ENCODE data around the gene GALNT9.

GALNT9 gene

DNA sequence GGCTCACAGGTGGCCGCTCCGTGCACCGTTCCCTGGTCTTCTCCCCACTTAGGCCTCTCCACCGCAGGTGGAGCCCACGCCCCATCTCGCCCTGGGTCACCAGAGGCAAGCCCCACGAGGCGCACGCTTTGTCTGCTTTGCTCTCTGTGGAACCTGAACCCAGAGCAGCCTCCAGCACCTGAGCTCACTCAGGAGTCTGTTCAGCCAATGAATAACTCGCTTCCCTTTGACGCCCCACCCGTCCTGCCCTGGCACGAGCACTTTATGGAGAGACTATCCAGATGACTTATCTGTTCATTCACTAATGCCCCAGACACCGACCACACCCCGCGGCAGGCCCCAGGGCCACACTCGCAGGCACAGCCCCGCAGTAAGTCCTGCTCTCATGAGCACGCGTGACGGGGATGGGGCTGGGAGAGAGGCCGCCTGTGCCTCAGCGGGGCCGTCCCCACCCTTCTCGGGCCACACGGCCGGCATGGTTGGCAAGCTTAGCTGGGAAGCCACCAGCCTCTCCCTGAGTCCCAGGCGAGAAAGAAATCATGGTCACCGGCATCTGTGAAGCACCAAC lies 100.1 kb downstream of the GALNT9 start:
- H3K4me3 ChIP-seq (ENCODE audit: low read depth, low read length), result no peak overlapping the region
- DNase-seq (ENCODE audit: low read depth, low spot score), result no peak
- TF ChIP-seq, protein P1, sequence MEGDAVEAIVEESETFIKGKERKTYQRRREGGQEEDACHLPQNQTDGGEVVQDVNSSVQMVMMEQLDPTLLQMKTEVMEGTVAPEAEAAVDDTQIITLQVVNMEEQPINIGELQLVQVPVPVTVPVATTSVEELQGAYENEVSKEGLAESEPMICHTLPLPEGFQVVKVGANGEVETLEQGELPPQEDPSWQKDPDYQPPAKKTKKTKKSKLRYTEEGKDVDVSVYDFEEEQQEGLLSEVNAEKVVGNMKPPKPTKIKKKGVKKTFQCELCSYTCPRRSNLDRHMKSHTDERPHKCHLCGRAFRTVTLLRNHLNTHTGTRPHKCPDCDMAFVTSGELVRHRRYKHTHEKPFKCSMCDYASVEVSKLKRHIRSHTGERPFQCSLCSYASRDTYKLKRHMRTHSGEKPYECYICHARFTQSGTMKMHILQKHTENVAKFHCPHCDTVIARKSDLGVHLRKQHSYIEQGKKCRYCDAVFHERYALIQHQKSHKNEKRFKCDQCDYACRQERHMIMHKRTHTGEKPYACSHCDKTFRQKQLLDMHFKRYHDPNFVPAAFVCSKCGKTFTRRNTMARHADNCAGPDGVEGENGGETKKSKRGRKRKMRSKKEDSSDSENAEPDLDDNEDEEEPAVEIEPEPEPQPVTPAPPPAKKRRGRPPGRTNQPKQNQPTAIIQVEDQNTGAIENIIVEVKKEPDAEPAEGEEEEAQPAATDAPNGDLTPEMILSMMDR (IDR thresholded peaks at IDR 0.05; ENCODE audit: low read depth, low read length), result no peak
- in situ Hi-C loops (cut with HindIII; ENCODE audit: low sequenced_read_pairs), result no loop called here

DNA sequence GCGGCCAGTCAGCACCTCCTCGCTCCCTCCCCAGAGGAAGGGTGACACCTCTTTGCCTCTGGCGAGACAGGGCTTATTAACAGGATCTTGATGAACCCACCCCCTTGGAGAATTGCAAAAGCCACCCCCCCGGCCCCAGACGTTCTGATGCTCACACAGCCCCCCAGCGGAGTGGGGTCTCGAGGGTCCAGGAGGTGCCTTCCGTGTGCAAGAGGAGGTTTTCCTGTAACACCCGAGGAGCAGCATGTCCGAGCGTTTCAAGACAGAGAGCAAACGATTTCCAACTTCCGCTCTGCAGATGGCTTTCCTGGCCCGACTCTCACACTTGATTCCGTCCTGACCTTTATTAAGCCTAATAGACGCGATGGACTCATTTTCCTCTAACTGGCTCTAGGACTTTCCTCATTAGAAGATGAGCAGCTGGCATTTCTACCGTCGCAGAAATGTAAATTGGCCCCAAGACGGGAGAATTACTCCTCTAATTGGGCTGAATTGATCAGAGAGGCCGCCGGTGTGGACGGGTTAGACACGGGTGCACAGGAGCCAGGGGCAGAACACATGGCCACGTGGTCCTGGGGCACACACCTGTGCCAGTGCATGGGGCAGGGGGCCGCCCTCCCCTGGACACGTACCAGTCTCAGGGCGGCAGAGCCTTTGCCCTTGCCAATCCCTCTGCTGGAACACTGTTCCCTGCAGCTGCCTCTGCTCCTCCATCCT lies 100.8 kb downstream of the GALNT9 start:
- TF ChIP-seq, protein P1 (IDR thresholded peaks at IDR 0.05; ENCODE audit: low read depth, low read length), result no peak
- in situ Hi-C loops (cut with HindIII; ENCODE audit: low sequenced_read_pairs), result no loop called here
- DNase-seq (ENCODE audit: low read depth, low spot score), result no peak
- H3K4me3 ChIP-seq (ENCODE audit: low read depth, low read length), result no peak overlapping the region

DNA sequence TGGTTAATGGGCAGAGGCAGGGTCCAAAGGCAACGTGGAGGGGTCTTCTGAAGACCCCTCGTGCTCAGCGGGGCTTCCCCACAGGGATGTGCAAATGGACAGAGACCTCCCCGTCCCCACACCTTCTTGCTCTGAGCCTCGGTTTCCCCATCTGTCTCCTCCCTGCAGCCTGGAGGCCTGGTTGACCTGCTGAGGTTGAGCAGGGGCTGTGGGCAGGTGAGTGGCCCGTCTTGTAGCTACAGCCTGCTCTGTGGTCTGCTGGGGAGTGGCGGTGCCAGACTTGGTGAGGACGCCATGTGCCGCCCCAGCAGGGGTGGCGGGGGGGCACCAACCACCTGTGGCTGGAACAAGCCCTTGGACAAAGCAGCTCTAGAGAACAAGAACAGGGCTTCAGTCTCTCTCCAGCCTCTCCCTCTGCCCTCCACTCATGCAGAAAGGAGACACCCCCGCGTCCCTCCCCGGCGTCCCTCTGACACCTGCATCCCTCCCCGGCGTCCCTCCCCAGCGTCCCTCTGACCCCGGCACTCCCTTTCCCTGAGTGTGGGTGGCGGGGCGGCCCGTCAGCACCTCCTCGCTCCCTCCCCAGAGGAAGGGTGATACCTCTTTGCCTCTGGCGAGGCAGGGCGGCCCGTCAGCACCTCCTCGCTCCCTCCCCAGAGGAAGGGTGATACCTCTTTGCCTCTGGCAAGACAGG lies 101.5 kb downstream of the GALNT9 start:
- TF ChIP-seq, protein P1 (IDR thresholded peaks at IDR 0.05; ENCODE audit: low read depth, low read length), result no peak
- no peak for DNase-seq (ENCODE audit: low read depth, low spot score)
- no peak overlapping the region for H3K4me3 ChIP-seq (ENCODE audit: low read depth, low read length)
- in situ Hi-C loops (cut with HindIII; ENCODE audit: low sequenced_read_pairs), result no loop called here

DNA sequence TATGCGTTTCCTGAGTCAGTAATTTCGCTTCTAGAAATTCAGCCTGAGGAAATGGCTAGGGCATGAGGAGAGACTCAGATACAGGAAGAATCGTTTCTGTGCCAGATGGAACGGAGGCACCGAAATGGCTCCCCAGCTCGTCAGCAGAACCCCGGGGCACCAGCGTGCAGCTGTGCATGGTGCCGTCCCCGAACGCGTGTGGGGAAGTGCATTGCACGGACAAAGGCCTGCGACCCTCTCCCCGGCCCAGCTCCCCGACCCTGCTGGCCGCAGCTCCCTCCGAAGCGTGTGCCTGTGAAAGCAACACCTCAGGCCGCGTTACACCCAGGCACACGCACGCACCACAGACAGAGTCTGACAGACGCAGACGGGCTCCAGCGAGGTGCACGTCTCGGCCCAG lies 102.3 kb downstream of the GALNT9 start:
- no peak overlapping the region for H3K4me3 ChIP-seq (ENCODE audit: low read depth, low read length)
- in situ Hi-C loops (cut with HindIII; ENCODE audit: low sequenced_read_pairs), result no loop called here
- no peak for DNase-seq (ENCODE audit: low read depth, low spot score)
- TF ChIP-seq, protein P1 (IDR thresholded peaks at IDR 0.05; ENCODE audit: low read depth, low read length), result no peak

DNA sequence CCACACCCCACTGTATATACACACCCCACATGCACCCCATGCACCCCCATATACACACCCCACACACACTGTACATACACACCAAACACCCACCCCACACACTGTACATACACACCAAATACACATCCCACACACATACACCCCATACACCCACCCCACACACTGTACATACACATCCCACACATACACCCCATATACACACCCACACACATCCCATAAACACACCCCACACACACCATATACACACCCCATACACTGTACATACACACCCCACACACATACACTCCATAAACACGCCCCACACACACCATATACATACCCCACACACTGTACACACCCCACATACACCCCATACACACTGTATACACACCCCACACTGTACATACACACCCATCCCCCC lies 102.8 kb downstream of the GALNT9 start:
- in situ Hi-C loops (cut with HindIII; ENCODE audit: low sequenced_read_pairs), result no loop called here
- no peak overlapping the region for H3K4me3 ChIP-seq (ENCODE audit: low read depth, low read length)
- no peak for DNase-seq (ENCODE audit: low read depth, low spot score)
- TF ChIP-seq, protein P1 (IDR thresholded peaks at IDR 0.05; ENCODE audit: low read depth, low read length), result no peak

DNA sequence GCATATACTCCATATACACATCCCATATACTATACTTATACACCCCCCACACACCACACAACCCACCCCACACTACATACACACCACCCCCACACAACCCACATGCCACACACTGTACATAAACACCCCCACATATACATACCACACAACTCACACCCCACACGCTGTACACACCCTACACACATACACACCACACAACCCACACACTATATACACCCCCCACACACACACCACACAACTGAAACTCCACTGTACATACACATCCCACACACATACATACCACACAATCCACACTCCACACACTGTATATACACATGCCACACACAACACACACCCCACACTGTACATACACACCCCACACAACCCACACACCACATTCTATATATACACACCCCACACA lies 104.2 kb downstream of the GALNT9 start:
- TF ChIP-seq, protein P1 (IDR thresholded peaks at IDR 0.05; ENCODE audit: low read depth, low read length), result no peak
- H3K4me3 ChIP-seq (ENCODE audit: low read depth, low read length), result no peak overlapping the region

More for the DNA sequence above, 104.2 kb downstream of the GALNT9 start:
- DNase-seq (ENCODE audit: low read depth, low spot score), result no peak
- in situ Hi-C loops (cut with HindIII; ENCODE audit: low sequenced_read_pairs), result no loop called here
